ENCODE data around the gene MPLKIP. TPM values are rescaled to one million over a fixed set of nuclear protein-coding genes. Genes with fewer than 3 reads are reported as not detected.

Gene MPLKIP
- total and polyA plus RNA-seq, 2 experiments from 2014 or later: 64.0 to 147 TPM

DNA sequence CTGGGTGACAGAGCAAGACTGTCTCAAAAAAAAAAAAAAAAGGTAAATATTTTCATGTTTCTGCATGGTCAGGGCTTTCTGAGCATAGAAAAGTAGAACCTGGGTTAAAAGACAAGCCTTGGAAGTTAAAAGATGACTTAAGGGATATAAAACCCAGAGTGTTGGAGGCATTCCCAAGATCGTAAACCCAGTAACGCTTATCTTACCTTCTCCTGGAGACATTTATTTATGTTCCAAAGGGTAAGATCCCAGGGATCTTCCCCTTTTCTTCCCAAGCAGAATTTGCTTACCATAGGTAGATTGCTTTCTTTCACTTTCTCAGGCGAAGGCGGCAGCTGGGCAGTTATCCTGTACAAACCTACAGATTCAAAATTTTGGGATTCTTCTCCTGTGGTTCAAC, 22.6 kb upstream of the MPLKIP start:
- H3K9me3 Mint-ChIP-seq: no peaks in the 10 kb centered on the region
- Histone ChIP-seq H2AFZ (no peak overlapping the region), H3F3A (replicated peaks; ENCODE audit: low read depth) (no peaks in the 10 kb centered on the region), H3K27ac (ENCODE audit: low read depth) (no peak overlapping the region), H4K20me1 (replicated peaks; ENCODE audit: insufficient read depth) (no peaks in the 10 kb centered on the region), H3K27me3 (ENCODE audit: insufficient read depth) (no peaks in the 10 kb centered on the region), H3K9me2 (ENCODE audit: insufficient read depth) (no peaks in the 10 kb centered on the region), H3K36me3 (ENCODE audit: insufficient read depth) (no peaks in the 10 kb centered on the region), H3K4me2 (no peak overlapping the region), H3K4me1 (ENCODE audit: insufficient read depth) (no peaks in the 10 kb centered on the region), H3K4me3 (no peak overlapping the region), H3K79me2 (replicated peaks; ENCODE audit: insufficient read depth) (no peaks in the 10 kb centered on the region)
- no peak overlapping the region for H3K4me3 Mint-ChIP-seq
- TF ChIP-seq, protein P1, sequence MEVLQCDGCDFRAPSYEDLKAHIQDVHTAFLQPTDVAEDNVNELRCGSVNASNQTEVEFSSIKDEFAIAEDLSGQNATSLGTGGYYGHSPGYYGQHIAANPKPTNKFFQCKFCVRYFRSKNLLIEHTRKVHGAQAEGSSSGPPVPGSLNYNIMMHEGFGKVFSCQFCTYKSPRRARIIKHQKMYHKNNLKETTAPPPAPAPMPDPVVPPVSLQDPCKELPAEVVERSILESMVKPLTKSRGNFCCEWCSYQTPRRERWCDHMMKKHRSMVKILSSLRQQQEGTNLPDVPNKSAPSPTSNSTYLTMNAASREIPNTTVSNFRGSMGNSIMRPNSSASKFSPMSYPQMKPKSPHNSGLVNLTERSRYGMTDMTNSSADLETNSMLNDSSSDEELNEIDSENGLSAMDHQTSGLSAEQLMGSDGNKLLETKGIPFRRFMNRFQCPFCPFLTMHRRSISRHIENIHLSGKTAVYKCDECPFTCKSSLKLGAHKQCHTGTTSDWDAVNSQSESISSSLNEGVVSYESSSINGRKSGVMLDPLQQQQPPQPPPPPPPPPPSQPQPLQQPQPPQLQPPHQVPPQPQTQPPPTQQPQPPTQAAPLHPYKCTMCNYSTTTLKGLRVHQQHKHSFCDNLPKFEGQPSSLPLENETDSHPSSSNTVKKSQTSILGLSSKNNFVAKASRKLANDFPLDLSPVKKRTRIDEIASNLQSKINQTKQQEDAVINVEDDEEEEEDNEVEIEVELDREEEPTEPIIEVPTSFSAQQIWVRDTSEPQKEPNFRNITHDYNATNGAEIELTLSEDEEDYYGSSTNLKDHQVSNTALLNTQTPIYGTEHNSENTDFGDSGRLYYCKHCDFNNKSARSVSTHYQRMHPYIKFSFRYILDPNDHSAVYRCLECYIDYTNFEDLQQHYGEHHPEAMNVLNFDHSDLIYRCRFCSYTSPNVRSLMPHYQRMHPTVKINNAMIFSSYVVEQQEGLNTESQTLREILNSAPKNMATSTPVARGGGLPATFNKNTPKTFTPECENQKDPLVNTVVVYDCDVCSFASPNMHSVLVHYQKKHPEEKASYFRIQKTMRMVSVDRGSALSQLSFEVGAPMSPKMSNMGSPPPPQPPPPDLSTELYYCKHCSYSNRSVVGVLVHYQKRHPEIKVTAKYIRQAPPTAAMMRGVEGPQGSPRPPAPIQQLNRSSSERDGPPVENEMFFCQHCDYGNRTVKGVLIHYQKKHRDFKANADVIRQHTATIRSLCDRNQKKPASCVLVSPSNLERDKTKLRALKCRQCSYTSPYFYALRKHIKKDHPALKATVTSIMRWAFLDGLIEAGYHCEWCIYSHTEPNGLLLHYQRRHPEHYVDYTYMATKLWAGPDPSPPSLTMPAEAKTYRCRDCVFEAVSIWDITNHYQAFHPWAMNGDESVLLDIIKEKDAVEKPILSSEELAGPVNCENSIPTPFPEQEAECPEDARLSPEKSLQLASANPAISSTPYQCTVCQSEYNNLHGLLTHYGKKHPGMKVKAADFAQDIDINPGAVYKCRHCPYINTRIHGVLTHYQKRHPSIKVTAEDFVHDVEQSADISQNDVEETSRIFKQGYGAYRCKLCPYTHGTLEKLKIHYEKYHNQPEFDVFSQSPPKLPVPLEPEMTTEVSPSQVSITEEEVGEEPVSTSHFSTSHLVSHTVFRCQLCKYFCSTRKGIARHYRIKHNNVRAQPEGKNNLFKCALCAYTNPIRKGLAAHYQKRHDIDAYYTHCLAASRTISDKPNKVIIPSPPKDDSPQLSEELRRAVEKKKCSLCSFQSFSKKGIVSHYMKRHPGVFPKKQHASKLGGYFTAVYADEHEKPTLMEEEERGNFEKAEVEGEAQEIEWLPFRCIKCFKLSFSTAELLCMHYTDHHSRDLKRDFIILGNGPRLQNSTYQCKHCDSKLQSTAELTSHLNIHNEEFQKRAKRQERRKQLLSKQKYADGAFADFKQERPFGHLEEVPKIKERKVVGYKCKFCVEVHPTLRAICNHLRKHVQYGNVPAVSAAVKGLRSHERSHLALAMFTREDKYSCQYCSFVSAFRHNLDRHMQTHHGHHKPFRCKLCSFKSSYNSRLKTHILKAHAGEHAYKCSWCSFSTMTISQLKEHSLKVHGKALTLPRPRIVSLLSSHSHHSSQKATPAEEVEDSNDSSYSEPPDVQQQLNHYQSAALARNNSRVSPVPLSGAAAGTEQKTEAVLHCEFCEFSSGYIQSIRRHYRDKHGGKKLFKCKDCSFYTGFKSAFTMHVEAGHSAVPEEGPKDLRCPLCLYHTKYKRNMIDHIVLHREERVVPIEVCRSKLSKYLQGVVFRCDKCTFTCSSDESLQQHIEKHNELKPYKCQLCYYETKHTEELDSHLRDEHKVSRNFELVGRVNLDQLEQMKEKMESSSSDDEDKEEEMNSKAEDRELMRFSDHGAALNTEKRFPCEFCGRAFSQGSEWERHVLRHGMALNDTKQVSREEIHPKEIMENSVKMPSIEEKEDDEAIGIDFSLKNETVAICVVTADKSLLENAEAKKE (CRISPR knock-in tag; IDR thresholded peaks at IDR 0.05): no peak
- DNase-seq (ENCODE audit: low spot score) (no peak), ATAC-seq (no peak)
- no peak overlapping the region for H3K27ac Mint-ChIP-seq
- no peaks in the 10 kb centered on the region for H3K27me3 Mint-ChIP-seq (ENCODE audit: insufficient read depth, low read depth, poor library complexity)
- no peaks in the 10 kb centered on the region for H3K36me3 Mint-ChIP-seq (ENCODE audit: low read depth)
- no peaks in the 10 kb centered on the region for H3K4me1 Mint-ChIP-seq

DNA sequence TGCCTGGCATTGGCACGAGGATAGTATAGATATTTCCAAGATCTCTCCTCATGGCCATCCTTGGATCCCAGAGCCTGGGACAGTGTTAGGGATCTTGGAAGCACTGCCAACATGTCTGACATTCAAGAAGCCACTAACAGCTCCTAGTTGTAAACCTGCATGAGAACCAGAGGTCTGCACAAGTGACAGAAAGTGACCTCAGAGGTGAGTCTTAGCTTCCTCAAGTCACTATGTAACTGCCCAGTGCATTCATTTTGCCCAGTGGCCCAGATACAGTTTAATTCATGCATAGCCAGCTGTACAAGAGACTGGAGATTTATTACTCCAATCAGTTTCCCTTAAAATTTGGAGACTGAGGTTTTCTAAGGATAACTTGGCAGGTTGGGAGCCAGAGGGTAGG, 17.1 kb upstream of the MPLKIP start:
- Histone ChIP-seq H3F3A (replicated peaks; ENCODE audit: low read depth) (no peaks in the 10 kb centered on the region), H3K27ac (ENCODE audit: low read depth) (no peak overlapping the region), H4K20me1 (replicated peaks; ENCODE audit: insufficient read depth) (no peaks in the 10 kb centered on the region), H3K4me3 (no peak overlapping the region), H3K9me2 (ENCODE audit: insufficient read depth) (no peaks in the 10 kb centered on the region; the same call in 1 of the 2 replicates), H3K36me3 (ENCODE audit: insufficient read depth) (peaks cover 6% of the 10 kb centered on the region; the same call in 1 of the 2 replicates), H3K27me3 (ENCODE audit: insufficient read depth) (no peaks in the 10 kb centered on the region), H3K79me2 (replicated peaks; ENCODE audit: insufficient read depth) (no peaks in the 10 kb centered on the region; the same call in 1 of the 2 replicates), H3K4me1 (ENCODE audit: insufficient read depth) (peaks cover 15% of the 10 kb centered on the region), H2AFZ (no peak overlapping the region), H3K4me2 (no peak overlapping the region)
- Mint-ChIP-seq H3K4me3 (no peak overlapping the region), H3K9me3 (peaks cover 23% of the 10 kb centered on the region), H3K36me3 (ENCODE audit: low read depth) (peaks cover 18% of the 10 kb centered on the region), H3K27me3 (ENCODE audit: insufficient read depth, low read depth, poor library complexity) (peaks cover 10% of the 10 kb centered on the region), H3K27ac (no peak overlapping the region), H3K4me1 (peaks cover 12% of the 10 kb centered on the region)
- ATAC-seq: no peak
- DNase-seq (ENCODE audit: low spot score): no peak
- no peak for TF ChIP-seq POLR2AphosphoS5 (IDR thresholded peaks at IDR 0.05; ENCODE audit: low read depth)

All from GM23338 (cell line).